Endothelial cell of coronary artery (primary cell): ENCODE measurements around the gene MYO1G. TPM values are rescaled to one million over a fixed set of nuclear protein-coding genes. Genes with fewer than 3 reads are reported as not detected.

Source experiments
- total RNA-seq: library from RNA; depleted of rRNA; stranded (reverse); fragments of >200 nt; gene quantifications from 2 replicates; pipeline ENCODE4 v1.2.3, GENCODE V29; 2014

MYO1G gene
- total RNA-seq: under 0.01 and 0.09 TPM in 2 replicates

GRCh38 chr7:44978511-44979366 is at the start of gene MYO1G:
TSS of gene MYO1G (minus strand) at chr7:44979015. CDS start at chr7:44978961, 54 bp downstream.

GRCh38 chr7:45000093-45001032 is 21.5 kb upstream of the MYO1G start, which contains the start of gene CCM2:
TSS of gene CCM2 (plus strand) at chr7:45000201. CDS start at chr7:45000334, 133 bp downstream.

Other genes starting within 250 kb of the MYO1G start
- gene ZMIZ2, start 230.2 kb downstream of the MYO1G start, total RNA-seq: 9.1 and 16.2 TPM in 2 replicates
- gene PPIA, start 182.3 kb downstream of the MYO1G start, total RNA-seq: 1,415 and 1,538 TPM in 2 replicates
- 227 and 241 TPM in 2 replicates for gene H2AZ2, start 130.9 kb downstream of the MYO1G start, total RNA-seq
- gene PURB, start 93.5 kb downstream of the MYO1G start, total RNA-seq: 15.6 and 17.2 TPM in 2 replicates
- 57.8 and 66.9 TPM in 2 replicates for gene CCM2, start 21.2 kb upstream of the MYO1G start, total RNA-seq
- gene NACAD, start 110.0 kb upstream of the MYO1G start, total RNA-seq: 0.18 and 1.0 TPM in 2 replicates
- 64.0 and 66.8 TPM in 2 replicates for gene TBRG4, start 132.7 kb upstream of the MYO1G start, total RNA-seq
- not detected in 2 replicates for gene RAMP3, start 178.8 kb upstream of the MYO1G start, total RNA-seq